Type B pancreatic cell (in vitro differentiated cells): Measurements from ENCODE around the gene EVI5. TPM values are rescaled to one million over a fixed set of nuclear protein-coding genes. Genes with fewer than 3 reads are reported as not detected.

Experiments used
- DNase-seq: peaks from one replicate; pipeline ENCODE4 v3.0.0; 2021; ENCODE audit warnings: mixed read lengths; ENCODE audit not compliant: unreplicated experiment; ENCODE audit errors: extremely low spot score
- H3K27ac Mint-ChIP-seq: 2 replicates; pipeline ENCODE4 v1.8.0; 2021; ENCODE audit warnings: mild to moderate bottlenecking, mixed read lengths
- H3K27me3 Mint-ChIP-seq: 2 replicates; pipeline ENCODE4 v1.8.0; 2021; ENCODE audit warnings: mixed read lengths
- H3K36me3 Mint-ChIP-seq: 2 replicates; pipeline ENCODE4 v1.8.0; 2021; ENCODE audit warnings: mixed read lengths
- H3K4me1 Mint-ChIP-seq: one replicate; pipeline ENCODE4 v1.8.0; 2021; ENCODE audit warnings: mixed read lengths; ENCODE audit not compliant: unreplicated experiment
- H3K4me3 Mint-ChIP-seq: 2 replicates; pipeline ENCODE4 v1.8.0; 2021; ENCODE audit warnings: mild to moderate bottlenecking, mixed read lengths
- H3K9me3 Mint-ChIP-seq: 2 replicates; pipeline ENCODE4 v1.8.0; 2021; ENCODE audit warnings: mixed read lengths
- CTCF ChIP-seq: fragments of 200-600 bp; sonication (generic); conservative IDR thresholded peaks from 2 replicates; pipeline ENCODE4 v1.5.0; 2021; ENCODE audit warnings: antibody characterized with exemption, mild to moderate bottlenecking
- total RNA-seq: library from RNA; stranded (reverse); gene quantifications from 2 replicates; pipeline ENCODE4 v1.2.1, GENCODE V29; 2021; ENCODE audit warnings: low replicate concordance

EVI5 gene
- total RNA-seq, 1 donor from 2014 or later, result 29.6 TPM

GRCh38 chr1:92690212-92690906 is 94.5 kb downstream of the EVI5 start:
- peaks cover 5% of the 10 kb centered on the region for H3K4me1 Mint-ChIP-seq
- H3K36me3 Mint-ChIP-seq, result peaks cover 40% of the 10 kb centered on the region
- no peak for DNase-seq
- H3K27ac Mint-ChIP-seq, result no peak overlapping the region
- H3K9me3 Mint-ChIP-seq, result no peaks in the 10 kb centered on the region
- TF ChIP-seq CTCF, result no peak
- H3K27me3 Mint-ChIP-seq, result no peaks in the 10 kb centered on the region
- no peak overlapping the region for H3K4me3 Mint-ChIP-seq

GRCh38 chr1:92679980-92680379 is 104.9 kb downstream of the EVI5 start:
- Mint-ChIP-seq H3K4me3 (no peak overlapping the region), H3K36me3 (peaks cover 39% of the 10 kb centered on the region), H3K4me1 (no peaks in the 10 kb centered on the region), H3K9me3 (no peaks in the 10 kb centered on the region), H3K27me3 (no peaks in the 10 kb centered on the region), H3K27ac (no peak overlapping the region)
- TF ChIP-seq CTCF, result no peak
- DNase-seq, result no peak

GRCh38 chr1:92663775-92664174 is 121.1 kb downstream of the EVI5 start:
- Mint-ChIP-seq H3K27ac (no peak overlapping the region), H3K9me3 (peaks cover 11% of the 10 kb centered on the region), H3K4me3 (no peak overlapping the region), H3K4me1 (no peaks in the 10 kb centered on the region), H3K27me3 (no peaks in the 10 kb centered on the region), H3K36me3 (peaks cover 19% of the 10 kb centered on the region)
- DNase-seq, result no peak
- no peak for TF ChIP-seq CTCF

GRCh38 chr1:92662048-92662447 is 122.9 kb downstream of the EVI5 start:
- Mint-ChIP-seq H3K27ac (no peak overlapping the region), H3K9me3 (peaks cover 19% of the 10 kb centered on the region), H3K4me3 (no peak overlapping the region), H3K36me3 (peaks cover 32% of the 10 kb centered on the region), H3K4me1 (no peaks in the 10 kb centered on the region), H3K27me3 (no peaks in the 10 kb centered on the region)
- no peak for TF ChIP-seq CTCF
- no peak for DNase-seq

GRCh38 chr1:92657701-92658100 is 127.2 kb downstream of the EVI5 start:
- no peak overlapping the region for H3K4me3 Mint-ChIP-seq
- no peak overlapping the region for H3K27ac Mint-ChIP-seq
- H3K9me3 Mint-ChIP-seq, result peaks cover 34% of the 10 kb centered on the region
- TF ChIP-seq CTCF, result no peak
- H3K4me1 Mint-ChIP-seq, result no peaks in the 10 kb centered on the region
- no peaks in the 10 kb centered on the region for H3K27me3 Mint-ChIP-seq
- no peak for DNase-seq
- peaks cover 50% of the 10 kb centered on the region for H3K36me3 Mint-ChIP-seq
